ENCODE measurements around the gene RAX. TPM values are rescaled to one million over a fixed set of nuclear protein-coding genes. Genes with fewer than 3 reads are reported as not detected.

The RAX gene
- total and polyA plus RNA-seq, 10 of the 15 experiments (the other 5 are each of a cell fraction or from before 2014, with no cell fraction given), result not detected

GRCh38 chr18:59318460-59319050, 45.3 kb upstream of the RAX start, which contains the start of gene CPLX4:
TSS of gene CPLX4 (minus strand) at chr18:59318649. CDS start at chr18:59318462, 187 bp downstream.
- Histone ChIP-seq H3K9ac (ENCODE audit: control insufficient read depth, insufficient read depth, low read length) (no peak within 1 kb of the TSS), H4K20me1 (ENCODE audit: control insufficient read depth, insufficient read depth) (no peaks in the 10 kb centered on the region), H3K79me2 (ENCODE audit: control insufficient read depth, insufficient read depth, low read length) (no peaks in the 10 kb centered on the region), H3K27me3 (replicated peaks in 1 of 2; ENCODE audit: control insufficient read depth in 2 of 2, insufficient read depth in 2 of 2, low read length in 1 of 2) (peaks cover 0 to 5% of the 10 kb centered on the region in 2 experiments; a peak in 1 of 4 replicates), H3K9me3 (replicated peaks; ENCODE audit: control insufficient read depth, insufficient read depth, low read length) (no peaks in the 10 kb centered on the region), H2AFZ (ENCODE audit: control insufficient read depth, low read depth, low read length) (no peak within 1 kb of the TSS), H3K36me3 (ENCODE audit: control insufficient read depth in 2 of 2, insufficient read depth in 2 of 2, low read length in 1 of 2) (no peaks in the 10 kb centered on the region), H3K27ac (ENCODE audit: control insufficient read depth, insufficient read depth) (no peak within 1 kb of the TSS), H3K4me1 (ENCODE audit: control insufficient read depth, insufficient read depth, low read length) (no peaks in the 10 kb centered on the region), H3K4me2 (ENCODE audit: control insufficient read depth, insufficient read depth) (no peak within 1 kb of the TSS), H3K4me3 (no peak within 1 kb of the TSS)
- FAIRE-seq (no peak), ATAC-seq (no peak), DNase-seq (ENCODE audit: low read depth, low spot score) (no peak)
- TF ChIP-seq GATAD2B (conservative IDR thresholded peaks at IDR 0.05; ENCODE audit: low read depth), result no peak
- no peak for TF ChIP-seq HDAC6 (IDR thresholded peaks at IDR 0.05; ENCODE audit: unreplicated experiment)
- TF ChIP-seq CHD2 (IDR thresholded peaks at IDR 0.05; ENCODE audit: borderline replicate concordance, low read depth, low read length), result no peak
- no peak for TF ChIP-seq HSF1 (IDR thresholded peaks at IDR 0.05; ENCODE audit: low read depth, low read length)
- no peak for TF ChIP-seq ZNF384 (IDR thresholded peaks at IDR 0.05; ENCODE audit: borderline replicate concordance, low read depth, low read length)
- no peak for TF ChIP-seq BMI1 (IDR thresholded peaks at IDR 0.05; ENCODE audit: borderline replicate concordance)
- no peak for TF ChIP-seq YY1 (IDR thresholded peaks at IDR 0.05; ENCODE audit: low read depth, low read length)
- TF ChIP-seq E4F1 (IDR thresholded peaks at IDR 0.05; ENCODE audit: borderline replicate concordance, partially characterized antibody), result no peak
- no peak for TF ChIP-seq WRNIP1 (IDR thresholded peaks at IDR 0.05; ENCODE audit: borderline replicate concordance, low read depth, low read length)
- TF ChIP-seq NFXL1 (IDR thresholded peaks at IDR 0.05; ENCODE audit: borderline replicate concordance), result no peak
- TF ChIP-seq RBBP5 (conservative IDR thresholded peaks at IDR 0.05), result no peak
- no peak for TF ChIP-seq MXI1 (IDR thresholded peaks at IDR 0.05; ENCODE audit: low read depth, low read length)
- TF ChIP-seq BACH1 (IDR thresholded peaks at IDR 0.05; ENCODE audit: borderline replicate concordance), result no peak
- TF ChIP-seq ATF2 (IDR thresholded peaks at IDR 0.05; ENCODE audit: low read length), result no peak
- TF ChIP-seq ASH2L (IDR thresholded peaks at IDR 0.05; ENCODE audit: borderline replicate concordance, low read depth), result no peak
- no peak for TF ChIP-seq STAT1 (conservative IDR thresholded peaks at IDR 0.05)
- in situ Hi-C loops (cut with MboI), result no loop called here
- ChIA-PET POLR2A (no interaction called here), SMC1A (ENCODE audit: uncharacterized antibody, unreplicated experiment) (interaction anchor here (0.9 kb wide), 1 partner anchor 84 kb away, joined by 4 read pairs; no protein-coding TSS in a partner anchor), CTCF (interaction anchor here (0.6 to 2.3 kb wide), 5 partner anchors 9 to 312 kb away, joined by 3 to 10 read pairs (median 6); no protein-coding TSS in a partner anchor), RAD21 (ENCODE audit: unreplicated experiment) (interaction anchor here (0.7 to 1.3 kb wide), 3 partner anchors 11 to 84 kb away, joined by 3 to 4 read pairs (median 3); no protein-coding TSS in a partner anchor)
- BruUV-seq (replicated peaks), result no TSS peak
- WGBS (ENCODE audit: insufficient coverage, insufficient replicate concordance, low lambda C conversion rate, missing lambda C conversion rate), result 60% methylated on average over 4 of the region's 4 CpGs
- intact Hi-C loops (cut with micrococcal nuclease; ENCODE audit: unreplicated experiment), result no loop called here
